Measurements from ENCODE around the gene IFIH1.

- no peak for TF ChIP-seq CTCF (conservative IDR thresholded peaks at IDR 0.05; ENCODE audit: low read length)
- no peak for TF ChIP-seq EZH2phosphoT487 (IDR thresholded peaks at IDR 0.05; ENCODE audit: borderline replicate concordance)
These were observed 86.5 kb downstream of the IFIH1 start for GRCh38 chr2:162232027-162232426.
